NCI-H1694 (cell line): ENCODE results near the gene TMTC4.
"Not testable (repeated sequence)": the region's sequence is repeated elsewhere in the genome, so short reads cannot be mapped to it uniquely, and the experiment has no call there.

Source experiments
- DNase-seq: peaks from one replicate; lab custom pipeline; 2025; lab: John Stamatoyannopoulos, UW

The TMTC4 gene

DNA sequence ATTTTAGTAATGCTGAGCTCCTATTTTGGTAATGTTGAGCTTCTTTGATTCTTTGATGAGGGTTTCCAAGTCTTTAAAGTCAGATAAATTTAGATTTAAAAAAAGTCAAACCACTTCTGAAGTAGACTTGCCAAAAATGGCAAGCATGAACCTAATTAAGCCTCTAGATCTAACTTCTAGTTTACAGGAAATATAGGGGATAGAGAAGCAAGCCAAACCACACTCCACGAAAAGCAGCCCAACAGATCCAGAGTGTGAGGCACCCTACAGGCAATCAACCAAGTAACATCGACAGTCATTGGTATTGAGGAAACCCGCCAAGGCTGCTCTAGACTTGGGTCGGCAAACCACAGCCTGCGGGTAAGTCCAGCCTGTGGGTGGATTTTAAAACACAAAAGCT, 89.7 kb downstream of the TMTC4 start:
- DNase-seq: no peak

DNA sequence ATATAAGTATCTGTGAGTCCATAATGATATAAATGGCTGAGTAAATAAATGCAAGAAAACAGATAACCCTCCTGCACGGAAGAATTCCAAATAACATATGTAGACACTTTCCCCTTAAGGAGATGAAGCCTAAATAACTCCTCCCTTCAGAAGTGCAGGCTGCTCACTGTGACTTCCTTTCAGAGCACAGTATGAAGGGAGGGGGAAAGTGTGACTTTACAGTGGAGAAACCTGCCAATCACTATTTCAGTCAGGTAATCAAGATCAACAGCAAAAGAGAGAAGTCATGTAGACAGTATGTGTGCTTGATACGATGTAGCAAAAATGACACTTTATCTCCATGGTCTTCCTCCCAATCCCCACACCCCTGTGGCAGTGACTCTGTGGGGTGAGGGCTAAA, 93.1 kb downstream of the TMTC4 start:
- no peak for DNase-seq

DNA sequence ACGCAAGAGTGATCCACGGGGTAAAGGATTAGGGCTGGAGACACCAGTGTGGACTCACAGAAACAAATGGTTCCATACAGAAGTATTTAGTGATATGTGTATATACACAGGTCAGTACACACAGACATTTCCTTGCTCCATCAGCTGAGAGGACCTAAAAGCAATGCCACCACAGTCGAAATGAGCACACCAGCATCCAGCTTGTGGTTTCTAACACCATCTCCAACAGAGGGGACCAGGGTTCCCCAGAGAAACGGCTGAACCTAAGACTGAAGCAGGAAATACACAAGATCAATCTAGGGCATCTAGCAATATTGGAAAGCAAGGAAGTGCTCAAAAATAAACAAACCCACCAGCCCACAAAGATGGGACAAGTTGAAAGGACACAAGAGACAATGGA, 93.6 kb downstream of the TMTC4 start:
- no peak for DNase-seq

DNA sequence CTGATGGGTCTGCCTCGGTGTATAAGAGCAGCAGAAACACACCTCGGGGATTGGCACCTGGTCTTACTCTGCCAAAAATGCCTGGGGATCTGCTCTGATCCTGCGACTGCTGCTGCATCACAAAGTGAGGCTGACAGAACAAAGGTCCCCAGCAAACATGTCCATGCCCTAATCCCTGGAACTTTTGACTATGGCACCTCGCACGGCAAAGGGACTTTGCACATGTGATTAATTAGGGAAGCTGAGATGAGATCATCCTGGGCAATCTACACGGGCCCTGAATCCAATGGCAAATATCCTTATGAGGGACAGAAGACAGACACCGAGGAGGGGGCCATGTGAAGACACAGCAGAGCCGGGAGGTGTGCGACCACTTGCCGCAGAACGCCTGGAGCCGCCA, 94.5 kb downstream of the TMTC4 start:
- DNase-seq: no peak

DNA sequence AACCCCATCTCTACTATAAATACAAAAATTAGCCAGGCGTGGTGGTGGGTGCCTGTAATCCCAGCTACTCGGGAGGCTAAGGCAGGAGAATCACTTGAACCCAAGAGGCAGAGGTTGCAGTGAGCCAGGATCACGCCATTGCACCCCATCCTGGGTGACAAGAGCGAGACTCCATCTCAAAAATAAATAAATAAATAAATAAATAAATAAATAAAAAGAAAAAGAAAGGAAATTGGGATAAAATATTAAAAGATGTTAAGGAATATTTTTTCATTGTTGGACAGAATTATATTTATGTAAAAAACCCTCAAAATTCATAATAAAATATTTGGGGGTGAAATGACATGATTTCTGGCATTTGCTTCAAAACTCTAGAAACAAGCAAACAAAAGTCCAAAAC, 97.4 kb downstream of the TMTC4 start:
- not testable (repeated sequence) for DNase-seq

DNA sequence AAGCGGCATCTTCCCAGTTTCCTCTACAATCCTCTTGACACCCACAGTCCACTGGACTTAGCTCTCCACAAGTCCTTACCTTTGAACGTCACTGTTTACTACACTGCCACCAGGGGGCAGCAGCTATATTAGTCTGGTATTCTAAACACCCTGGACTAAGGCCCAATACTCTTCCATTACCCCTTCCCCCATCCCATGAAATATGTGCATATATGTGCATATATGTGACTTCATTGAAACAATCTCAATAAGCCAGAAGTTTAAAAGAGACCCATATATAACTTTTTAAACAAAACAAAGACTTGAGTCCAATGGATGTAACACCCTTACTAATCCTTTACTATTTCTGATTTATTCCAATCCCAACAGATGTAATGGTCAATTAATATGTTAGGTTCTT, 101.5 kb downstream of the TMTC4 start:
- peak; percentile 71 for DNase-seq

DNA sequence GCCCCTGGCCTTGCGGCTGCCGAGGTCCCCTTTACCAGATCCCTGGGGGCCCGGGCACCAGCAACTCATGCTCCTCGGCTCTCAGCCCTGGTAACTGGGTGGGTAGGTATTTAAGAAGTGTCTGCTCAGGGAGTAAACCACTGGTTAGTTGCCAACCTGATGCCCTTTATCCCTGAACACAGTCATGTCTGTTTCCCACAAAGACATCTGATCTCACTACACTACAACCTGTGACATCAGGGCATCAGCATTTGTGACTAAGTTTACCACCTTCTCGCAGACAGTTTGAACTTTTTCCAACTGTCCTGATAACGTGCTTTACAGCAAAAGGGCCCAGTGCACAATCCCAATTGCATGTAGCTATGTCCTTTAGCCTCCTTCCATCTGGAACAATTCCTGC, 108.1 kb downstream of the TMTC4 start:
- DNase-seq: no peak

DNA sequence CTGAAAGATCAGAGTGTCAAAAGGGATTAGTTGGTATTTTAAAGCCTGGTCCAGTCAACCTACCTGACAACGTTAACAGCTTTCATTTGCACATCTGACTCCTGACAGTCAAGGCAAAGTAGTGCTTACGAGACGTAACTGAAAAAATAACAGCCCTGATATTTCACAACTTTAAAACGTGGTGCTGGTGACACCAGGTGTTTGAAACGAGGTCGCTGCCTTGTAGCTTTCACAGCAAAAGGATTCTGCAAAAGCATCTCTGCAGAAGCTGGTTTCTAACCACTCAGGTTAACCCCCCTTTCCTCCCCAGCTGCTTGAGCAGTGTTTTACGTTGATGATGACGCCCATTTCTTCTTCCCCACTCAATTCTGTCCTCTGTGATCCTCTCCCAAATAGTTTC, 109.3 kb downstream of the TMTC4 start:
- DNase-seq: no peak

DNA sequence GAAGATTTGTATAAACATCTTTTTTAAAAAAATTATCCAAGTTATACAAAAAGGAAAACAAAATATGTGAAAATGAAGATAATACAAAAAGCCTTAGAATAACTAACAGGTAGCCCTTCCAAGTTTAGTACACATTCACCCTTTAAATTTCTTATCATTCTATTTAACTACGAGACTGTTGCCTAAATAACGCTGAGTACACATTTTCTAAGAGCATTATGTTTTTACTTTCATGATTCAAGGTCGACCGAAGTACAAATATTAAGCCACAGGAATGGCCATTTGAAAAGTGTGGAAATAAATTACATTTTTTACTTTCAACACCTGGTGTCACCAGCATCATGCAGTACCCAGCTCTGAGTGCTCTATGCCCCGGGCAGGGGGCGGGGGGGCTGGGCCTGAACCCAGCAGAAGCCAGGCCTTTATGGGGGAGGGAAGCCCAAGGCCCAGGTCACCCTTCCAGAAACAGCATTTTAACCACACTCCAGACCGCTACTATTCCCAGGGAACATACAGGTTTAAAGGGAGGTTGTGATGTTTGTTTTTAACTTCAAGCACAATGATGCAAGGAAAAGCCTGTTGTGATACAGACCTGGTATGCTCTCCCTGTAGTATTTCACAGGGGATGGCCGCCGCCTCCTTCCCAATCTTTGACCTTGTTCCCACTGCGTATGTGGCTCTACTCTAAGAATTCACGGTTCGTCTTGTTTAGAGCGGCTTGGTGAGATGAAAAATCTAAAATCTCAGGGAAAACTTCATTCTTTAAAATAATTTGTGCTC, 110.0 kb downstream of the TMTC4 start:
- no peak for DNase-seq

DNA sequence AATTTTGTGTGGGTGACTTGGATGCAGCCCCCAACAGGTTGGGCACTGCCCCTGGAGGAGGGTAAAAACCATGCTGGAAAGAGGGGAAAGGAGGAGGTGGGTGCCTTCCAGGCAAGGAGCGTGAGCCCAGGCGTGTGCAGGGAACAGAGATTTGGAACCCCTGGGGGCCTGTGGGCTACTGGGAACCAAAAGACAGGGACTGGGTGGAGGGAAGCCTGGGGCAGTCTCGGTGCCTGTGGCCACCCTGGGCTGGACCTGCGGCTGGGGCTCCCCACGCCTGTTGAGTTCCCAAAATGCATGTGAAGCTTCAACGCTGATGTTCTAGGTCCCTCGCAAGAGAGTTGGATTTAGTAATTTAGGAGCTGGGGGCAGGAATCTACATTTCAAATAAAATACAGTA, 110.8 kb downstream of the TMTC4 start:
- DNase-seq: no peak

DNA sequence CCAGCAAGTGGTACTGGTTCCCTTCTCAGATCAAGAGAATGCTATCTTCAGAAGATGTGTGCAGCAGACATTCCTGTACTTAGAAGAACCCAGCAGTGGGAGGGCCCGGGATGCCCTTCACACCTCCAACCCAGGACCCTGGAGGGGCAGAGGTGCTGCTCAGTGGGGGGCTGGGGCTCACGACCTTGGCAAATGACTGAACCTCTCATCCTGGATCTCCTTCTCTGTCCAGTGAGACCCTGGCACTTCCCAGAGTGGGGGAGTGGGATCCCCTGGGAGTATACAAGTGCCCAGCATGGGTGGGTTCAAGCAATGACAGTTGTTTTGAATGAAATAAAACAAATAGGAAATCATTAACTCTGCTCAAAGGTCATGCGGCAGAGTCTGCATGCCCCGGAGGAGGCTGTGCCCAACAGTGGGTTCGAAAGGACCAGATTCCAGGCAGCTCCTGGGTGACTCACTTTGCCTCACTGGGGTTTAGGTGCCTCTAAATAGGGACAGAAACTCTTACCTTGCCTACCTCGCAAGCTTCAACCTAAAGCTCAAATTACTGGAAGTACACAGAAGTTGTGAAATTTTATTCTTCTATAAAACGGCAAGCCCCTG, 112.9 kb downstream of the TMTC4 start:
- no peak for DNase-seq

DNA sequence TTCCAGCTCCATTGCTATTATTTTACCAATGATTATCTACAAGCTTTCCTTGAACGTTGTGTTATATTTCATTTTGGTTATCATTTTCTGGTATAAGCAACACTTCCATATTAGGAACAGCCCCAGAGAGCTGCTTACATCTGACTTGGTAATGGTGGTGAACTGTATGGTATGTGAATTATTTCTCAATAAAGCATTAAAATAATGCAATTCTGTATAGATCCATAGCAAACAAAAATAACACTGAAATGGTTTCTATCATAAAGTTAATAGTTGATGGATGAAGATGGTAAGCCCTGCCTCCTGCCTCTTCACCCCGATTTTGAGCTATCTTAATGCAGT, 113.5 kb downstream of the TMTC4 start:
- DNase-seq: no peak

DNA sequence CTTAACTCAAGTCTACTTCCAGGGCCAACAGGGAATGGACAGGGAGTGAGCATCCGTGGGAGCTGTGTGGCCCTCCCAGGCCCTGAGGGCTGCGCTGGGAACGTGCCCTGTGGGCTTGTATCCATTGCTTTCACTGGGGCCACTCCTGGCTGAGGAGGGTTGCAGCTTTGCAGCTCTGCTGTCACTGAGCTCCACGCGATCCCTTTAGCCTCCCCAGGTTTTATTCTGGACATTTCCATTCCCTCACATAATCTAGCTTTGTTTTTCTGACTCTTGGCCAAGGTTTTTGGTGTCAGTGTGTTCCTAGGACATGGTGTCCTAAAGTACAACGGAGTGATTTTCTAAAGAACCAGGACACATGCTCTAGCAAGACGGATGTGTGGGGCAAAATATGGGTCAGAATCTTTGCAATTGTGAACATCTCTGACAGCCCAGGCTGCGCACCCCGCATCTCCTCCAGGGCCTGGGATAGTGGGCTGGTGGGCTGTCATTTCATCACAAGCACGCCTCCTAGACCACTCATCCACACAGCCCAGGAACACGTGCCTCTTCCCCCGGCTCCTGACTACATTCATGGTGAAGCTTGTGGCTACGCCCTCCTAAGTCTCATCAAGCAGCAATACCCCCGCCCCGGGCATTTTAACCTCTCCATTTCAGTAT, 114.0 kb downstream of the TMTC4 start:
- no peak for DNase-seq

DNA sequence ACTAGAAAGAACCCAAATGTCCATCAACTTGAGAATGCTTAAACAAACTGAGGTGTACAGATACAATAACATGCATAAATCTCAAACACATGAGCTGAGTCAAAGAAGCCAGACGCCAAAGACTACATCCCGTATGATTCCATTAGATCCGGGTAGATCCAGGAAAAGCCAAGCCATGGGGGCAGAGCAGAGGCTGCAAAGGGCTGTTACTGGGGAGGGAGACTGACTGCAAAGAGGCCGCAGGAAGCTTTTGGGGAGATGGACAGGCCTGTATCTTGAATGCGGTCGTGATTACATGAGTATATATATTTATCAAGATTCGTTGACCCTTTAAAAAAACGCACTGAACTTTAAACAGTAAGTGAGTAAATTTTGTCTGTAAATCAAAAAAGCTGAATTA, 114.7 kb downstream of the TMTC4 start:
- DNase-seq: no peak
